Head of caudate nucleus (tissue), 42 donors: Measurements from ENCODE around the gene RHCE.
"Not testable (repeated sequence)": the region's sequence is repeated elsewhere in the genome, so short reads cannot be mapped to it uniquely, and the experiment has no call there.

Source experiments
- DNase-seq, 42 donors: peaks; one replicate each; pipeline versions ENCODE4 v3.0.0 to v3.0.0-alpha.2; 2020 to 2021; ENCODE audit warnings: mixed read lengths in 7 of 42
- intact Hi-C: fragments of 100-400 bp; cut with DNase I; formaldehyde crosslinking; loops from one replicate; pipeline ENCODE4 v1.15.0; 2022

The RHCE gene

GRCh38 chr1:25435397-25436108 is 14.9 kb upstream of the RHCE start:
- intact Hi-C loops = no loop called here
- DNase-seq = no peak

GRCh38 chr1:25433389-25434186 is 13.0 kb upstream of the RHCE start:
- peak in 28 of 42 donors; percentile 6 to 63 (median 28) for DNase-seq
- intact Hi-C loops = loop anchor here (5.0 kb wide), 1 partner anchor 186 kb away; the partner anchor contains the start of gene RSRP1

GRCh38 chr1:25432749-25433388 is 12.2 kb upstream of the RHCE start:
- intact Hi-C loops = loop anchor here (5.0 kb wide), 1 partner anchor 186 kb away; the partner anchor contains the start of gene RSRP1

GRCh38 chr1:25431955-25432719 is 11.5 kb upstream of the RHCE start:
- intact Hi-C loops = loop anchor here (5.0 kb wide), 1 partner anchor 185 kb away; the partner anchor contains the start of gene RSRP1
- DNase-seq = no peak

More at GRCh38 chr1:25432749-25433388, 12.2 kb upstream of the RHCE start:
- DNase-seq = no peak

- DNase-seq = peak in 26 of 42 donors; percentile 5 to 49 (median 26)
- intact Hi-C loops = loop anchor here (5.0 kb wide), 1 partner anchor 184 kb away; the partner anchor contains the start of gene RSRP1
Observed at GRCh38 chr1:25430967-25431881, 10.6 kb upstream of the RHCE start.

- intact Hi-C loops = loop anchor here (5.0 kb wide), 1 partner anchor 183 kb away; the partner anchor contains the start of gene RSRP1
- peak; percentile 98 to 100 (median 99) for DNase-seq
Observed at GRCh38 chr1:25430073-25430966, 9.7 kb upstream of the RHCE start, which contains the start of gene MACO1. MACO1 (plus strand) TSS chr1:25430897; CDS start chr1:25431099, 202 bp downstream.

- intact Hi-C loops = no loop called here
- DNase-seq = no peak
Observed at GRCh38 chr1:25428475-25429166, 8.0 kb upstream of the RHCE start.

- DNase-seq = no peak
- intact Hi-C loops = no loop called here
Observed at GRCh38 chr1:25427696-25428095, 7.1 kb upstream of the RHCE start.

- intact Hi-C loops = no loop called here
- DNase-seq = no peak
Observed at GRCh38 chr1:25425098-25426085, 4.8 kb upstream of the RHCE start.

- DNase-seq, intact Hi-C loops: not testable (repeated sequence)
Observed at GRCh38 chr1:25423206-25423605, 2.6 kb upstream of the RHCE start.

GRCh38 chr1:25419339-25419738 is 1.3 kb downstream of the RHCE start:
- intact Hi-C loops, DNase-seq: not testable (repeated sequence)

- intact Hi-C loops, DNase-seq: not testable (repeated sequence)
Observed at GRCh38 chr1:25417280-25417679, 3.3 kb downstream of the RHCE start.

- intact Hi-C loops, DNase-seq: not testable (repeated sequence)
Observed at GRCh38 chr1:25414578-25414977, 6.0 kb downstream of the RHCE start.

GRCh38 chr1:25414157-25414556 is 6.5 kb downstream of the RHCE start:
- intact Hi-C loops = not testable (repeated sequence)

More at GRCh38 chr1:25414157-25414556, 6.5 kb downstream of the RHCE start:
- DNase-seq = not testable (repeated sequence)
